ENCODE results near the gene CCDC148. TPM values are rescaled to one million over a fixed set of nuclear protein-coding genes. Genes with fewer than 3 reads are reported as not detected.
A peak's percentile ranks its signal among the peaks of the same experiment; 100 is the strongest.
"Not testable (repeated sequence)": the region's sequence is repeated elsewhere in the genome, so short reads cannot be mapped to it uniquely, and the experiment has no call there.

The CCDC148 gene
- polyA plus RNA-seq, 3 donors = not detected

- Histone ChIP-seq H3K4me2 (replicated peaks; ENCODE audit: extremely low read depth, low read length, poor library complexity, severe bottlenecking) (no peak overlapping the region), H3K9ac (ENCODE audit: insufficient read depth, low read length, poor library complexity, severe bottlenecking) (no peak overlapping the region), H3K36me3 (replicated peaks in 1 of 2; ENCODE audit: control insufficient read depth in 1 of 2, insufficient read depth in 2 of 2, low read length in 2 of 2) (no peaks in the 10 kb centered on the region), H3K4me3 (replicated peaks in 1 of 3; ENCODE audit: low read depth in 2 of 3, low read length in 3 of 3) (no peak overlapping the region), H3K79me2 (ENCODE audit: insufficient read depth, low read length) (no peaks in the 10 kb centered on the region), H3K27me3 (ENCODE audit: control insufficient read depth in 2 of 2, insufficient read depth in 2 of 2, low read length in 2 of 2) (no peaks in the 10 kb centered on the region), H3K9me3 (replicated peaks in 1 of 2; ENCODE audit: control insufficient read depth in 1 of 2, insufficient read depth in 1 of 2, low read length in 2 of 2) (no peaks in the 10 kb centered on the region), H4K20me1 (ENCODE audit: insufficient read depth, low read length) (no peaks in the 10 kb centered on the region), H3K27ac (ENCODE audit: low read depth in 1 of 2, low read length in 2 of 2) (no peak overlapping the region), H3K4me1 (ENCODE audit: control insufficient read depth in 1 of 2, insufficient read depth in 2 of 2, low read length in 2 of 2) (no peaks in the 10 kb centered on the region), H2AFZ (ENCODE audit: insufficient read depth, low read depth, low read length, poor library complexity, severe bottlenecking) (no peak overlapping the region)
- Mint-ChIP-seq H3K9me3 (peaks cover 0 to 8% (median 2%) of the 10 kb centered on the region in 7 donors), H3K27ac (no peak overlapping the region), H3K36me3 (peaks cover 0 to 9% of the 10 kb centered on the region in 2 donors), H3K4me1 (peaks cover 6% of the 10 kb centered on the region), H3K27me3 (ENCODE audit: low read depth in 3 of 3) (no peaks in the 10 kb centered on the region), H3K4me3 (no peak overlapping the region)
- no peak for TF ChIP-seq CTCF (IDR thresholded peaks at IDR 0.05)
- DNase-seq = no peak
- intact Hi-C loops (cut with micrococcal nuclease) = no loop called here
- WGBS (ENCODE audit: insufficient coverage) = 30% methylated on average over 2 of the region's 3 CpGs
These were observed 20.6 kb upstream of the CCDC148 start for GRCh38 chr2:158477202-158477601.

- H3K4me1 Mint-ChIP-seq; H3K27me3 ChIP-seq (ENCODE audit: control insufficient read depth in 2 of 2, insufficient read depth in 2 of 2, low read length in 2 of 2); H3K27ac ChIP-seq (ENCODE audit: low read depth in 1 of 2, low read length in 2 of 2); H3K79me2 ChIP-seq (ENCODE audit: insufficient read depth, low read length); H3K9ac ChIP-seq (ENCODE audit: insufficient read depth, low read length, poor library complexity, severe bottlenecking); intact Hi-C loops (cut with micrococcal nuclease); H3K4me2 ChIP-seq (replicated peaks; ENCODE audit: extremely low read depth, low read length, poor library complexity, severe bottlenecking); H3K4me3 Mint-ChIP-seq; H3K4me1 ChIP-seq (ENCODE audit: control insufficient read depth in 1 of 2, insufficient read depth in 2 of 2, low read length in 2 of 2); H3K4me3 ChIP-seq (replicated peaks in 1 of 3; ENCODE audit: low read depth in 2 of 3, low read length in 3 of 3); DNase-seq; H3K9me3 ChIP-seq (replicated peaks in 1 of 2; ENCODE audit: control insufficient read depth in 1 of 2, insufficient read depth in 1 of 2, low read length in 2 of 2); H4K20me1 ChIP-seq (ENCODE audit: insufficient read depth, low read length); H3K36me3 ChIP-seq (replicated peaks in 1 of 2; ENCODE audit: control insufficient read depth in 1 of 2, insufficient read depth in 2 of 2, low read length in 2 of 2); H3K27me3 Mint-ChIP-seq (ENCODE audit: low read depth in 3 of 3); H2AFZ ChIP-seq (ENCODE audit: insufficient read depth, low read depth, low read length, poor library complexity, severe bottlenecking): not testable (repeated sequence)
- peaks cover 0 to 12% (median 4%) of the 10 kb centered on the region in 7 donors for H3K9me3 Mint-ChIP-seq
- peaks cover 17 to 18% of the 10 kb centered on the region in 2 donors for H3K36me3 Mint-ChIP-seq
- peak overlapping the region in 1 of 7 donors; percentile 23 for H3K27ac Mint-ChIP-seq
- WGBS (ENCODE audit: insufficient coverage) = 100% methylated on average over 1 of the region's 3 CpGs
These were observed 18.0 kb upstream of the CCDC148 start for GRCh38 chr2:158474526-158475011.
